ENCODE results near the gene SYT17.

SYT17 gene

GRCh38 chr16:19152042-19152441 lies 16.0 kb upstream of the SYT17 start:
- TF ChIP-seq, protein P1, sequence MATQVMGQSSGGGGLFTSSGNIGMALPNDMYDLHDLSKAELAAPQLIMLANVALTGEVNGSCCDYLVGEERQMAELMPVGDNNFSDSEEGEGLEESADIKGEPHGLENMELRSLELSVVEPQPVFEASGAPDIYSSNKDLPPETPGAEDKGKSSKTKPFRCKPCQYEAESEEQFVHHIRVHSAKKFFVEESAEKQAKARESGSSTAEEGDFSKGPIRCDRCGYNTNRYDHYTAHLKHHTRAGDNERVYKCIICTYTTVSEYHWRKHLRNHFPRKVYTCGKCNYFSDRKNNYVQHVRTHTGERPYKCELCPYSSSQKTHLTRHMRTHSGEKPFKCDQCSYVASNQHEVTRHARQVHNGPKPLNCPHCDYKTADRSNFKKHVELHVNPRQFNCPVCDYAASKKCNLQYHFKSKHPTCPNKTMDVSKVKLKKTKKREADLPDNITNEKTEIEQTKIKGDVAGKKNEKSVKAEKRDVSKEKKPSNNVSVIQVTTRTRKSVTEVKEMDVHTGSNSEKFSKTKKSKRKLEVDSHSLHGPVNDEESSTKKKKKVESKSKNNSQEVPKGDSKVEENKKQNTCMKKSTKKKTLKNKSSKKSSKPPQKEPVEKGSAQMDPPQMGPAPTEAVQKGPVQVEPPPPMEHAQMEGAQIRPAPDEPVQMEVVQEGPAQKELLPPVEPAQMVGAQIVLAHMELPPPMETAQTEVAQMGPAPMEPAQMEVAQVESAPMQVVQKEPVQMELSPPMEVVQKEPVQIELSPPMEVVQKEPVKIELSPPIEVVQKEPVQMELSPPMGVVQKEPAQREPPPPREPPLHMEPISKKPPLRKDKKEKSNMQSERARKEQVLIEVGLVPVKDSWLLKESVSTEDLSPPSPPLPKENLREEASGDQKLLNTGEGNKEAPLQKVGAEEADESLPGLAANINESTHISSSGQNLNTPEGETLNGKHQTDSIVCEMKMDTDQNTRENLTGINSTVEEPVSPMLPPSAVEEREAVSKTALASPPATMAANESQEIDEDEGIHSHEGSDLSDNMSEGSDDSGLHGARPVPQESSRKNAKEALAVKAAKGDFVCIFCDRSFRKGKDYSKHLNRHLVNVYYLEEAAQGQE (IDR thresholded peaks at IDR 0.05; ENCODE audit: insufficient read depth in 1 of 2, low read depth in 2 of 2, low read length in 2 of 2), result no peak
- no peak for TF ChIP-seq TAF1 (IDR thresholded peaks at IDR 0.05; ENCODE audit: borderline replicate concordance, insufficient read depth, low read length)
- TF ChIP-seq SIN3A (IDR thresholded peaks at IDR 0.05; ENCODE audit: borderline replicate concordance, insufficient read depth, low read length), result no peak
- no peak for TF ChIP-seq POLR2AphosphoS5 (IDR thresholded peaks at IDR 0.05; ENCODE audit: low read depth, low read length)
- no peak for TF ChIP-seq FOXP2 (optimal IDR thresholded peaks at IDR 0.05; ENCODE audit: borderline replicate concordance, extremely low read depth, extremely low read length, insufficient read depth)

DNA sequence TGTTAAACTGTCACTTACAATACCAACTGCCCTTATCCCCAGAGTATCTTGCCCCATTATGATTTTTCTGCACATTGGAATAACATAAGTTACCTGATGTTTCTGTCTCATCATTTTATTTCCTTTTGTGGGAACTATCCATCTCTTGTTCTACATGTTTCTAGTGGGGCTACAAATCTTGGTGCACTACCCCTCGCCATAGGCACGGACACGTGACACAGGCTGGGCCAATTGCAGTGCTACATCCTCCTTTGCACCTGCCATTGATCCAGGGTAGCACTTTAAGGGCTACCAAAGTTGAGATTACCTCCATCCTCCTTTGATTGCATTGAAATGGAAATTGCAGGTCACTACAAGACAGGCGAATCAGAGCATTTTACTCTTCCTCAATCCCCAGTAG lies 14.2 kb upstream of the SYT17 start:
- TF ChIP-seq SIN3A (IDR thresholded peaks at IDR 0.05; ENCODE audit: borderline replicate concordance, insufficient read depth, low read length) (no peak), POLR2AphosphoS5 (IDR thresholded peaks at IDR 0.05; ENCODE audit: low read depth, low read length) (no peak), FOXP2 (optimal IDR thresholded peaks at IDR 0.05; ENCODE audit: borderline replicate concordance, extremely low read depth, extremely low read length, insufficient read depth) (no peak), TAF1 (IDR thresholded peaks at IDR 0.05; ENCODE audit: borderline replicate concordance, insufficient read depth, low read length) (no peak)
- TF ChIP-seq, protein P1 (IDR thresholded peaks at IDR 0.05; ENCODE audit: insufficient read depth in 1 of 2, low read depth in 2 of 2, low read length in 2 of 2), result no peak

DNA sequence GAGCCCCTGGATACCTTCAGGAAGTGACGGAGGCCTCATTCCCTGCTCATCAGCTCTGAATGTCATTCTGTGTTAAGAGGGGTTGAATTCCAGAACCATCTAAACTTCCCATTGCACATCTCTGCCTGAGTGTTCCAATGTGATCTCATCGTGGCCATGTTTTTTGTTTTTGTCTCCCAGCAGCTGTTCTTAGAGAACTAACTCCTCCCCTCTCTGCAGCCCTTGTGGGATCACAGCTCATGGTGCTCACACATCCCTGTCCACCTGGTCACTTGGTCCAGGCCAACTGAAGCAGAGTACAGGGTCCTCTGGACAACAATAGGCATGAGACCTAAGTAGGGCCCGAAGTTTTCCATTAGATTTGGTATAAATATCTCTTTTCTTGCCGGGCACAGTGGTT lies 6.0 kb upstream of the SYT17 start:
- no peak for TF ChIP-seq SIN3A (IDR thresholded peaks at IDR 0.05; ENCODE audit: borderline replicate concordance, insufficient read depth, low read length)
- TF ChIP-seq FOXP2 (optimal IDR thresholded peaks at IDR 0.05; ENCODE audit: borderline replicate concordance, extremely low read depth, extremely low read length, insufficient read depth), result no peak
- TF ChIP-seq, protein P1 (IDR thresholded peaks at IDR 0.05; ENCODE audit: insufficient read depth in 1 of 2, low read depth in 2 of 2, low read length in 2 of 2), result no peak
- no peak for TF ChIP-seq POLR2AphosphoS5 (IDR thresholded peaks at IDR 0.05; ENCODE audit: low read depth, low read length)
- TF ChIP-seq TAF1 (IDR thresholded peaks at IDR 0.05; ENCODE audit: borderline replicate concordance, insufficient read depth, low read length), result no peak

GRCh38 chr16:19163215-19163614 lies 4.8 kb upstream of the SYT17 start:
- TF ChIP-seq POLR2AphosphoS5 (IDR thresholded peaks at IDR 0.05; ENCODE audit: low read depth, low read length) (no peak), FOXP2 (optimal IDR thresholded peaks at IDR 0.05; ENCODE audit: borderline replicate concordance, extremely low read depth, extremely low read length, insufficient read depth) (no peak), SIN3A (IDR thresholded peaks at IDR 0.05; ENCODE audit: borderline replicate concordance, insufficient read depth, low read length) (no peak)

- no peak for TF ChIP-seq SIN3A (IDR thresholded peaks at IDR 0.05; ENCODE audit: borderline replicate concordance, insufficient read depth, low read length)
- TF ChIP-seq TAF1 (IDR thresholded peaks at IDR 0.05; ENCODE audit: borderline replicate concordance, insufficient read depth, low read length), result no peak
- TF ChIP-seq, protein P1 (IDR thresholded peaks at IDR 0.05; ENCODE audit: insufficient read depth in 1 of 2, low read depth in 2 of 2, low read length in 2 of 2), result no peak
- no peak for TF ChIP-seq POLR2AphosphoS5 (IDR thresholded peaks at IDR 0.05; ENCODE audit: low read depth, low read length)
- TF ChIP-seq FOXP2 (optimal IDR thresholded peaks at IDR 0.05; ENCODE audit: borderline replicate concordance, extremely low read depth, extremely low read length, insufficient read depth), result no peak
These were observed 3.8 kb upstream of the SYT17 start for GRCh38 chr16:19164285-19164684.
